IPS DF 6.9 (cell line): ENCODE results near the gene HLA-DQB1.
"Not testable (repeated sequence)": the region's sequence is repeated elsewhere in the genome, so short reads cannot be mapped to it uniquely, and the experiment has no call there.

Experiments
- DNase-seq: peaks from one replicate; pipeline ENCODE4 v3.0.0-alpha.2; 2013; ENCODE audit warnings: low read depth, low spot score
- H3K27ac ChIP-seq: one replicate; pipeline ENCODE4 v1.5.1; 2013; ENCODE audit warnings: low read length, control low read depth
- H3K27me3 ChIP-seq: 2 replicates; pipeline ENCODE4 v1.6.1; 2013; ENCODE audit warnings: mild to moderate bottlenecking, low read length; ENCODE audit not compliant: control insufficient read depth, insufficient read depth
- H3K36me3 ChIP-seq: 2 replicates; pipeline ENCODE4 v1.6.1; 2013; ENCODE audit warnings: low read length; ENCODE audit not compliant: control insufficient read depth, insufficient read depth
- H3K4me1 ChIP-seq: 2 replicates; pipeline ENCODE4 v1.6.1; 2013; ENCODE audit warnings: low read length; ENCODE audit not compliant: control insufficient read depth, insufficient read depth
- H3K4me3 ChIP-seq: 2 replicates; pipeline ENCODE4 v1.5.1; 2013; ENCODE audit warnings: mild to moderate bottlenecking, low read length
- H3K9me3 ChIP-seq: 2 replicates; pipeline ENCODE4 v1.6.1; 2013; ENCODE audit warnings: low read length, inconsistent platforms; ENCODE audit not compliant: control insufficient read depth, insufficient read depth
- WGBS: extraction: QIAGEN DNeasy Blood & Tissue Kit; methylation state at CpG from one replicate; pipeline ENCODE4 v1.1.7; 2013; ENCODE audit warnings: mixed read lengths, missing lambda C conversion rate; ENCODE audit not compliant: insufficient read length, insufficient coverage; 5-methylcytosine and 5-hydroxymethylcytosine counted together

Gene HLA-DQB1

GRCh38 chr6:32641785-32642719 lies 24.4 kb downstream of the HLA-DQB1 start:
- not testable (repeated sequence) for H3K36me3 ChIP-seq, H3K27ac ChIP-seq, H3K9me3 ChIP-seq, DNase-seq, H3K27me3 ChIP-seq, H3K4me1 ChIP-seq, H3K4me3 ChIP-seq
- WGBS = no CpG with 5 or more reads among the region's 2 CpGs

- no peak for DNase-seq
- WGBS = no CpG with 5 or more reads among the region's 6 CpGs
These were observed 25.3 kb downstream of the HLA-DQB1 start for GRCh38 chr6:32641122-32641521.

GRCh38 chr6:32639440-32640394 lies 26.7 kb downstream of the HLA-DQB1 start:
- Histone ChIP-seq H3K4me1 (no peaks in the 10 kb centered on the region), H3K27ac (no peak overlapping the region), H3K4me3 (no peak overlapping the region), H3K9me3 (no peaks in the 10 kb centered on the region), H3K36me3 (no peaks in the 10 kb centered on the region), H3K27me3 (no peaks in the 10 kb centered on the region)
- WGBS = no CpG with 5 or more reads among the region's 8 CpGs
- DNase-seq = no peak

More at GRCh38 chr6:32641122-32641521, 25.3 kb downstream of the HLA-DQB1 start:
- H3K4me1 ChIP-seq = no peaks in the 10 kb centered on the region
- no peaks in the 10 kb centered on the region for H3K27me3 ChIP-seq
- no peaks in the 10 kb centered on the region for H3K36me3 ChIP-seq
- no peak overlapping the region for H3K4me3 ChIP-seq
- no peaks in the 10 kb centered on the region for H3K9me3 ChIP-seq
- no peak overlapping the region for H3K27ac ChIP-seq

GRCh38 chr6:32638532-32639219 lies 27.8 kb downstream of the HLA-DQB1 start:
- WGBS = no CpG with 5 or more reads among the region's 9 CpGs
- Histone ChIP-seq H3K4me1 (no peaks in the 10 kb centered on the region), H3K27ac (no peak overlapping the region), H3K27me3 (no peaks in the 10 kb centered on the region), H3K4me3 (no peak overlapping the region), H3K9me3 (no peaks in the 10 kb centered on the region), H3K36me3 (no peaks in the 10 kb centered on the region)
- DNase-seq = no peak

- no peaks in the 10 kb centered on the region for H3K27me3 ChIP-seq
- H3K9me3 ChIP-seq = no peaks in the 10 kb centered on the region
- no peak overlapping the region for H3K27ac ChIP-seq
- H3K36me3 ChIP-seq = no peaks in the 10 kb centered on the region
- H3K4me1 ChIP-seq = no peaks in the 10 kb centered on the region
- no peak overlapping the region for H3K4me3 ChIP-seq
- no CpG with 5 or more reads among the region's 3 CpGs for WGBS
- no peak for DNase-seq
These were observed 28.6 kb downstream of the HLA-DQB1 start for GRCh38 chr6:32637883-32638282.

- Histone ChIP-seq H3K9me3 (no peaks in the 10 kb centered on the region), H3K36me3 (no peaks in the 10 kb centered on the region), H3K27me3 (no peaks in the 10 kb centered on the region), H3K4me1 (no peaks in the 10 kb centered on the region), H3K4me3 (no peak within 1 kb of the TSS), H3K27ac (no peak within 1 kb of the TSS)
- no CpG with 5 or more reads among the region's 7 CpGs for WGBS
- no peak for DNase-seq
These were observed 29.1 kb downstream of the HLA-DQB1 start, which contains the start of gene HLA-DQA1 for GRCh38 chr6:32637219-32637880. Gene HLA-DQA1 (plus strand): TSS chr6:32637406. CDS start chr6:32637459, 53 bp downstream.

- H3K36me3 ChIP-seq = no peaks in the 10 kb centered on the region
- no CpG with 5 or more reads among the region's 2 CpGs for WGBS
- DNase-seq = no peak
- no peak overlapping the region for H3K4me3 ChIP-seq
- H3K9me3 ChIP-seq = no peaks in the 10 kb centered on the region
- no peak overlapping the region for H3K27ac ChIP-seq
- no peaks in the 10 kb centered on the region for H3K4me1 ChIP-seq
- H3K27me3 ChIP-seq = no peaks in the 10 kb centered on the region
These were observed 30.8 kb downstream of the HLA-DQB1 start for GRCh38 chr6:32635526-32636123.

- H3K36me3 ChIP-seq, H3K4me3 ChIP-seq, H3K9me3 ChIP-seq, H3K4me1 ChIP-seq, H3K27me3 ChIP-seq, DNase-seq, H3K27ac ChIP-seq: not testable (repeated sequence)
- no CpG with 5 or more reads among the region's 13 CpGs for WGBS
These were observed 36.7 kb downstream of the HLA-DQB1 start for GRCh38 chr6:32629793-32630192.

- no peaks in the 10 kb centered on the region for H3K36me3 ChIP-seq
- no peaks in the 10 kb centered on the region for H3K4me1 ChIP-seq
- no peak for DNase-seq
- H3K27me3 ChIP-seq = no peaks in the 10 kb centered on the region
- H3K9me3 ChIP-seq = no peaks in the 10 kb centered on the region
- WGBS = no CpG with 5 or more reads among the region's 3 CpGs
- H3K27ac ChIP-seq = no peak overlapping the region
- no peak overlapping the region for H3K4me3 ChIP-seq
These were observed 38.6 kb downstream of the HLA-DQB1 start for GRCh38 chr6:32627831-32628230.
